Nephron progenitor cell (in vitro differentiated cells): ENCODE measurements around the gene TRDN.
A peak's percentile ranks its signal among the peaks of the same experiment; 100 is the strongest.
"Not testable (repeated sequence)": the region's sequence is repeated elsewhere in the genome, so short reads cannot be mapped to it uniquely, and the experiment has no call there.

ENCODE experiments used
- DNase-seq: peaks from one replicate; pipeline ENCODE4 v3.0.0; 2021
- H3K27ac Mint-ChIP-seq: 2 replicates; pipeline ENCODE4 v1.8.0; 2021; ENCODE audit warnings: mild to moderate bottlenecking, moderate library complexity, mixed read lengths
- H3K27me3 Mint-ChIP-seq: 2 replicates; pipeline ENCODE4 v1.8.0; 2021; ENCODE audit warnings: mild to moderate bottlenecking, low read depth, mixed read lengths; ENCODE audit not compliant: poor library complexity
- H3K36me3 Mint-ChIP-seq: 2 replicates; pipeline ENCODE4 v1.8.0; 2021; ENCODE audit warnings: low read depth, mixed read lengths
- H3K4me1 Mint-ChIP-seq: 2 replicates; pipeline ENCODE4 v1.8.0; 2021; ENCODE audit warnings: mixed read lengths
- H3K4me3 Mint-ChIP-seq: 2 replicates; pipeline ENCODE4 v1.8.0; 2021; ENCODE audit warnings: mild to moderate bottlenecking, moderate library complexity, mixed read lengths
- H3K9me3 Mint-ChIP-seq: 2 replicates; pipeline ENCODE4 v1.8.0; 2021; ENCODE audit warnings: mild to moderate bottlenecking, moderate library complexity, mixed read lengths
- CTCF ChIP-seq: fragments of 200-600 bp; sonication (generic); IDR thresholded peaks from 2 replicates; pipeline ENCODE4 v1.5.0; 2021; ENCODE audit warnings: antibody characterized with exemption

The TRDN gene

GRCh38 chr6:123316733-123317323 is 319.9 kb downstream of the TRDN start:
- peak; percentile 69 for TF ChIP-seq CTCF
- DNase-seq: no peak
- H3K9me3 Mint-ChIP-seq: no peaks in the 10 kb centered on the region
- H3K27me3 Mint-ChIP-seq: no peaks in the 10 kb centered on the region
- H3K4me1 Mint-ChIP-seq: no peaks in the 10 kb centered on the region
- no peaks in the 10 kb centered on the region for H3K36me3 Mint-ChIP-seq
- no peak overlapping the region for H3K4me3 Mint-ChIP-seq
- no peak overlapping the region for H3K27ac Mint-ChIP-seq

GRCh38 chr6:123314459-123314858 is 322.3 kb downstream of the TRDN start:
- not testable (repeated sequence) for H3K27ac Mint-ChIP-seq, H3K27me3 Mint-ChIP-seq, DNase-seq, H3K4me3 Mint-ChIP-seq, H3K9me3 Mint-ChIP-seq, H3K4me1 Mint-ChIP-seq, H3K36me3 Mint-ChIP-seq

GRCh38 chr6:123309130-123309529 is 327.6 kb downstream of the TRDN start:
- H3K36me3 Mint-ChIP-seq: no peaks in the 10 kb centered on the region
- no peak overlapping the region for H3K4me3 Mint-ChIP-seq
- no peak for DNase-seq
- TF ChIP-seq CTCF: no peak
- H3K27ac Mint-ChIP-seq: no peak overlapping the region
- H3K27me3 Mint-ChIP-seq: peaks cover 3% of the 10 kb centered on the region
- H3K9me3 Mint-ChIP-seq: no peaks in the 10 kb centered on the region
- H3K4me1 Mint-ChIP-seq: peaks cover 8% of the 10 kb centered on the region

- Mint-ChIP-seq H3K36me3 (no peaks in the 10 kb centered on the region), H3K4me3 (no peak overlapping the region), H3K9me3 (no peaks in the 10 kb centered on the region), H3K27ac (peak overlapping the region; percentile 1), H3K27me3 (peaks cover 6% of the 10 kb centered on the region), H3K4me1 (peaks cover 8% of the 10 kb centered on the region)
- DNase-seq: no peak
- no peak for TF ChIP-seq CTCF
Measured at GRCh38 chr6:123306334-123306733, 330.4 kb downstream of the TRDN start.

- no peak overlapping the region for H3K4me3 Mint-ChIP-seq
- no peaks in the 10 kb centered on the region for H3K9me3 Mint-ChIP-seq
- no peaks in the 10 kb centered on the region for H3K27me3 Mint-ChIP-seq
- DNase-seq: no peak
- H3K4me1 Mint-ChIP-seq: no peaks in the 10 kb centered on the region
- TF ChIP-seq CTCF: no peak
- H3K36me3 Mint-ChIP-seq: no peaks in the 10 kb centered on the region
- no peak overlapping the region for H3K27ac Mint-ChIP-seq
Measured at GRCh38 chr6:123295672-123296071, 341.1 kb downstream of the TRDN start.

GRCh38 chr6:123295181-123295580 is 341.6 kb downstream of the TRDN start:
- Mint-ChIP-seq H3K4me1 (no peaks in the 10 kb centered on the region), H3K36me3 (no peaks in the 10 kb centered on the region), H3K4me3 (no peak overlapping the region), H3K27me3 (no peaks in the 10 kb centered on the region), H3K9me3 (no peaks in the 10 kb centered on the region), H3K27ac (no peak overlapping the region)
- no peak for DNase-seq
- no peak for TF ChIP-seq CTCF
